Endodermal cell (in vitro differentiated cells): ENCODE results near the gene LRP8. TPM values are rescaled to one million over a fixed set of nuclear protein-coding genes. Genes with fewer than 3 reads are reported as not detected.

Experiments
- DNase-seq: peaks from one replicate; pipeline ENCODE4 v3.0.0-alpha.2; 2017
- H3K27ac ChIP-seq: 2 replicates; pipeline ENCODE4 v1.5.1; 2013; ENCODE audit warnings: mild to moderate bottlenecking, low read depth, low read length, moderate library complexity
- H3K27me3 ChIP-seq: 2 replicates; pipeline ENCODE4 v1.6.1; 2013; ENCODE audit warnings: mild to moderate bottlenecking, low read length, moderate library complexity; ENCODE audit not compliant: insufficient read depth, control insufficient read depth, poor library complexity, severe bottlenecking
- H3K36me3 ChIP-seq: 2 replicates; pipeline ENCODE4 v1.7.0; 2013; ENCODE audit warnings: mild to moderate bottlenecking, low read length, moderate library complexity; ENCODE audit not compliant: control insufficient read depth, insufficient read depth
- H3K4me1 ChIP-seq: one replicate; pipeline ENCODE4 v1.7.0; 2013; ENCODE audit warnings: low read length; ENCODE audit not compliant: control insufficient read depth, insufficient read depth
- H3K4me3 ChIP-seq: 2 replicates; pipeline ENCODE4 v1.5.1; 2013; ENCODE audit warnings: mild to moderate bottlenecking, low read length, moderate library complexity
- H3K9ac ChIP-seq: 2 replicates; pipeline ENCODE4 v1.6.1; 2013; ENCODE audit warnings: mild to moderate bottlenecking, low read length, moderate library complexity; ENCODE audit not compliant: poor library complexity, severe bottlenecking; ENCODE audit errors: extremely low read depth
- H3K9me3 ChIP-seq: 2 replicates; pipeline ENCODE4 v1.6.1; 2013; ENCODE audit warnings: mild to moderate bottlenecking, low read length, moderate library complexity; ENCODE audit not compliant: control insufficient read depth
- H3K27ac Mint-ChIP-seq: 2 replicates; pipeline ENCODE4 v1.8.0; 2020; ENCODE audit warnings: mixed read lengths
- H3K27me3 Mint-ChIP-seq: 2 replicates; pipeline ENCODE4 v1.8.0; 2021; ENCODE audit warnings: mild to moderate bottlenecking, mixed read lengths; ENCODE audit not compliant: insufficient read depth
- H3K36me3 Mint-ChIP-seq: 2 replicates; pipeline ENCODE4 v1.8.0; 2020; ENCODE audit warnings: low read depth, mixed read lengths
- H3K4me1 Mint-ChIP-seq: 2 replicates; pipeline ENCODE4 v1.8.0; 2020; ENCODE audit warnings: mixed read lengths
- H3K4me3 Mint-ChIP-seq: 2 replicates; pipeline ENCODE4 v1.8.0; 2020; ENCODE audit warnings: mild to moderate bottlenecking, moderate library complexity, mixed read lengths
- H3K9me3 Mint-ChIP-seq: 2 replicates; pipeline ENCODE4 v1.8.0; 2020; ENCODE audit warnings: mild to moderate bottlenecking, mixed read lengths
- CTCF ChIP-seq: fragments of 200-600 bp; sonication (generic); conservative IDR thresholded peaks from 2 replicates; pipeline ENCODE4 v1.5.0; 2021; ENCODE audit warnings: antibody characterized with exemption, mild to moderate bottlenecking
- WGBS, 2 experiments: methylation state at CpG; one replicate each; pipeline versions ENCODE4 v1.1.5 to v1.1.7; 2013; ENCODE audit warnings: missing lambda C conversion rate in 2 of 2, mixed read lengths in 1 of 2; ENCODE audit not compliant: insufficient coverage in 1 of 2, insufficient read length in 1 of 2; 5-methylcytosine and 5-hydroxymethylcytosine counted together
- total RNA-seq, 2 donors: library from RNA; stranded (reverse); fragmentation: NEBNext Ultra II Directional in 1 of 2; extraction: Animal tissue kit (Norgen Biotek cat#: 25700) in 1 of 2; gene quantifications; 2 replicates in 1 of 2; 3 replicates in 1 of 2; pipeline ENCODE4 v1.2.1, GENCODE V29; 2021

Gene LRP8
- total RNA-seq, 2 donors from 2014 or later, result 29.1 to 39.6 TPM

GRCh38 chr1:53316766-53317581, 10.9 kb downstream of the LRP8 start:
- peaks cover 24% of the 10 kb centered on the region for H3K36me3 ChIP-seq
- TF ChIP-seq CTCF, result no peak
- no peak overlapping the region for H3K9ac ChIP-seq
- no peak overlapping the region for H3K4me3 ChIP-seq
- no peak for DNase-seq
- no peaks in the 10 kb centered on the region for H3K9me3 ChIP-seq
- Mint-ChIP-seq H3K4me3 (no peak overlapping the region), H3K4me1 (peaks cover 15% of the 10 kb centered on the region), H3K27me3 (no peaks in the 10 kb centered on the region), H3K36me3 (peaks cover 28% of the 10 kb centered on the region), H3K9me3 (no peaks in the 10 kb centered on the region), H3K27ac (peak overlapping the region; percentile 70)
- no peak overlapping the region for H3K27ac ChIP-seq
- H3K27me3 ChIP-seq, result no peaks in the 10 kb centered on the region
- peaks cover 7% of the 10 kb centered on the region for H3K4me1 ChIP-seq
- WGBS, 2 experiments, result 91 to 100% methylated on average over 3 to 16 of the region's 17 CpGs

- Mint-ChIP-seq H3K9me3 (no peaks in the 10 kb centered on the region), H3K27me3 (no peaks in the 10 kb centered on the region), H3K27ac (peak overlapping the region; percentile 70), H3K36me3 (peaks cover 29% of the 10 kb centered on the region), H3K4me1 (peaks cover 14% of the 10 kb centered on the region), H3K4me3 (no peak overlapping the region)
- H3K9me3 ChIP-seq, result no peaks in the 10 kb centered on the region
- 78 to 100% methylated on average over 1 of the region's 1 CpG for WGBS, 2 experiments
- no peak overlapping the region for H3K27ac ChIP-seq
- no peak for TF ChIP-seq CTCF
- no peak overlapping the region for H3K4me3 ChIP-seq
- H3K36me3 ChIP-seq, result peaks cover 24% of the 10 kb centered on the region
- no peak overlapping the region for H3K9ac ChIP-seq
- no peak for DNase-seq
- peaks cover 7% of the 10 kb centered on the region for H3K4me1 ChIP-seq
- no peaks in the 10 kb centered on the region for H3K27me3 ChIP-seq
Measured at GRCh38 chr1:53316424-53316765, 11.5 kb downstream of the LRP8 start.

- Mint-ChIP-seq H3K4me3 (no peak overlapping the region), H3K4me1 (peaks cover 14% of the 10 kb centered on the region), H3K27me3 (no peaks in the 10 kb centered on the region), H3K9me3 (no peaks in the 10 kb centered on the region), H3K36me3 (peaks cover 23% of the 10 kb centered on the region), H3K27ac (peak overlapping the region; percentile 70)
- Histone ChIP-seq H3K9ac (no peak overlapping the region), H3K4me3 (no peak overlapping the region), H3K36me3 (peaks cover 21% of the 10 kb centered on the region), H3K9me3 (no peaks in the 10 kb centered on the region), H3K4me1 (peaks cover 7% of the 10 kb centered on the region), H3K27me3 (no peaks in the 10 kb centered on the region), H3K27ac (no peak overlapping the region)
- WGBS, 2 experiments, result 85 to 93% methylated on average over 7 to 10 of the region's 10 CpGs
- TF ChIP-seq CTCF, result peak; percentile 61
- peak; percentile 69 for DNase-seq
Measured at GRCh38 chr1:53315456-53316423, 12.1 kb downstream of the LRP8 start.
